ENCODE results near the gene IZUMO4.

Gene IZUMO4

GRCh38 chr19:2064788-2065524, 31.8 kb upstream of the IZUMO4 start:
- no peak overlapping the region for H3K4me3 ChIP-seq (ENCODE audit: low read depth, low read length)

GRCh38 chr19:2070436-2070827, 26.3 kb upstream of the IZUMO4 start:
- no peak for TF ChIP-seq CTCF (IDR thresholded peaks at IDR 0.05; ENCODE audit: low read depth, low read length, missing control alignments)
- DNase-seq (ENCODE audit: low read depth), result no peak
- H3K4me3 ChIP-seq (ENCODE audit: low read depth, low read length), result no peak overlapping the region

More at GRCh38 chr19:2064788-2065524, 31.8 kb upstream of the IZUMO4 start:
- no peak for TF ChIP-seq CTCF (IDR thresholded peaks at IDR 0.05; ENCODE audit: low read depth, low read length, missing control alignments)
- DNase-seq (ENCODE audit: low read depth), result no peak

GRCh38 chr19:2070986-2071673, 25.6 kb upstream of the IZUMO4 start:
- no peak for TF ChIP-seq CTCF (IDR thresholded peaks at IDR 0.05; ENCODE audit: low read depth, low read length, missing control alignments)
- no peak overlapping the region for H3K4me3 ChIP-seq (ENCODE audit: low read depth, low read length)
- no peak for DNase-seq (ENCODE audit: low read depth)

- no peak overlapping the region for H3K4me3 ChIP-seq (ENCODE audit: low read depth, low read length)
- no peak for DNase-seq (ENCODE audit: low read depth)
- no peak for TF ChIP-seq CTCF (IDR thresholded peaks at IDR 0.05; ENCODE audit: low read depth, low read length, missing control alignments)
Measured at GRCh38 chr19:2072757-2073551, 23.8 kb upstream of the IZUMO4 start.

- DNase-seq (ENCODE audit: low read depth), result no peak
- no peak for TF ChIP-seq CTCF (IDR thresholded peaks at IDR 0.05; ENCODE audit: low read depth, low read length, missing control alignments)
- H3K4me3 ChIP-seq (ENCODE audit: low read depth, low read length), result no peak overlapping the region
Measured at GRCh38 chr19:2076526-2076944, 20.2 kb upstream of the IZUMO4 start.

GRCh38 chr19:2077398-2077797, 19.3 kb upstream of the IZUMO4 start:
- TF ChIP-seq CTCF (IDR thresholded peaks at IDR 0.05; ENCODE audit: low read depth, low read length, missing control alignments), result no peak
- H3K4me3 ChIP-seq (ENCODE audit: low read depth, low read length), result no peak overlapping the region
- no peak for DNase-seq (ENCODE audit: low read depth)
